ENCODE data around the gene RRM2. TPM values are rescaled to one million over a fixed set of nuclear protein-coding genes. Genes with fewer than 3 reads are reported as not detected.

RRM2 gene
- total RNA-seq, 1 experiment from 2014 or later = 330 TPM

DNA sequence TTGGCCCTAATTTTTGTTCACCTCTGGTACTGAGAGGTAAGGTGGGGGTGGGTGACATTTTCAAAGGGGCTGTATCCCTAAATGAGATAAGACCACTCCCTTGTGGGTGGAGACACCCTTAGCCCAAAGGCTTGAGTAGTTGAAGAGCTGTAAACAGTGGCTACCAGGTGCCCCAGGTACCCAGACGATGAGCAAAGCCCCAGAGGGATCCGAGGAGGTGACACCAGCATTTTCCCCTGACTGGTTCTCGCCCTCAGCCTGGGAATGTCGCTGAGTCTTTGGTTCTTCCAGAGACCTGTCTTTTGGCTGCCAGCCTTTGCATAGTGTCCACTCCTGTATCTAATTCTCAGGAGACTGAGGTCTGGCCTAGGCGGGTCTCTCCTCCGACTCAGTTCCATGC lies 36.5 kb downstream of the RRM2 start:
- ChIA-PET CTCF (interaction anchor here (1.5 kb wide), 1 partner anchor 250 kb away, joined by 5 read pairs; no protein-coding TSS in a partner anchor), RAD21 (ENCODE audit: low non-redundant PET in 1 of 2, low total read pairs in 2 of 2, uncharacterized antibody in 2 of 2, unreplicated experiment in 2 of 2) (no interaction called here), POLR2A (no interaction called here)
- Histone ChIP-seq H3K27ac (ENCODE audit: low read depth, low read length) (no peak overlapping the region), H3K79me2 (ENCODE audit: insufficient read depth, low read length) (no peaks in the 10 kb centered on the region), H3K9me2 (ENCODE audit: insufficient read depth) (no peaks in the 10 kb centered on the region), H2AFZ (ENCODE audit: low read depth, low read length, poor library complexity, severe bottlenecking) (no peak overlapping the region), H3K4me3 (replicated peaks in 1 of 2; ENCODE audit: low read depth in 1 of 2, low read length in 2 of 2) (no peak overlapping the region), H3K9ac (ENCODE audit: low read length) (no peak overlapping the region), H3K36me3 (ENCODE audit: control insufficient read depth in 1 of 2, insufficient read depth in 2 of 2, low read length in 2 of 2) (peaks cover 0 to 9% of the 10 kb centered on the region in 2 experiments; a peak in 1 of 4 replicates), H3K9me3 (ENCODE audit: control insufficient read depth in 1 of 2, insufficient read depth in 1 of 2, low read depth in 1 of 2, low read length in 2 of 2) (no peaks in the 10 kb centered on the region), H3K27me3 (ENCODE audit: insufficient read depth, low read length) (no peaks in the 10 kb centered on the region), H4K20me1 (ENCODE audit: insufficient read depth) (no peaks in the 10 kb centered on the region), H3K4me2 (ENCODE audit: low read length) (no peak overlapping the region), H3K4me1 (ENCODE audit: control insufficient read depth in 1 of 2, insufficient read depth in 2 of 2, low read length in 2 of 2) (peaks cover 0 to 9% of the 10 kb centered on the region in 2 experiments; a peak in 2 of 4 replicates)
- TF ChIP-seq CEBPB (IDR thresholded peaks at IDR 0.05; ENCODE audit: low read depth) = no peak
- no peak for TF ChIP-seq RAD21 (IDR thresholded peaks at IDR 0.05; ENCODE audit: low read depth)
- TF ChIP-seq EZH2 (IDR thresholded peaks at IDR 0.05) = no peak
- no peak for TF ChIP-seq YY1 (IDR thresholded peaks at IDR 0.05; ENCODE audit: extremely low read depth, insufficient replicate concordance, low read depth, low read length)
- TF ChIP-seq SIN3A (IDR thresholded peaks at IDR 0.05; ENCODE audit: low read depth) = no peak
- TF ChIP-seq SP1 (IDR thresholded peaks at IDR 0.05; ENCODE audit: low read depth) = no peak
- TF ChIP-seq TCF7L2 (IDR thresholded peaks at IDR 0.05; ENCODE audit: borderline replicate concordance, extremely low read depth, insufficient read depth, insufficient read length) = no peak
- TF ChIP-seq, protein P1, sequence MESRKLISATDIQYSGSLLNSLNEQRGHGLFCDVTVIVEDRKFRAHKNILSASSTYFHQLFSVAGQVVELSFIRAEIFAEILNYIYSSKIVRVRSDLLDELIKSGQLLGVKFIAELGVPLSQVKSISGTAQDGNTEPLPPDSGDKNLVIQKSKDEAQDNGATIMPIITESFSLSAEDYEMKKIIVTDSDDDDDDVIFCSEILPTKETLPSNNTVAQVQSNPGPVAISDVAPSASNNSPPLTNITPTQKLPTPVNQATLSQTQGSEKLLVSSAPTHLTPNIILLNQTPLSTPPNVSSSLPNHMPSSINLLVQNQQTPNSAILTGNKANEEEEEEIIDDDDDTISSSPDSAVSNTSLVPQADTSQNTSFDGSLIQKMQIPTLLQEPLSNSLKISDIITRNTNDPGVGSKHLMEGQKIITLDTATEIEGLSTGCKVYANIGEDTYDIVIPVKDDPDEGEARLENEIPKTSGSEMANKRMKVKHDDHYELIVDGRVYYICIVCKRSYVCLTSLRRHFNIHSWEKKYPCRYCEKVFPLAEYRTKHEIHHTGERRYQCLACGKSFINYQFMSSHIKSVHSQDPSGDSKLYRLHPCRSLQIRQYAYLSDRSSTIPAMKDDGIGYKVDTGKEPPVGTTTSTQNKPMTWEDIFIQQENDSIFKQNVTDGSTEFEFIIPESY (IDR thresholded peaks at IDR 0.05; ENCODE audit: extremely low read depth, insufficient replicate concordance, low read length) = no peak
- TF ChIP-seq POLR2AphosphoS5 (IDR thresholded peaks at IDR 0.05; ENCODE audit: low read depth, low read length) = no peak
- no peak for TF ChIP-seq SRF (IDR thresholded peaks at IDR 0.05; ENCODE audit: low read depth)
- TF ChIP-seq ZFX (IDR thresholded peaks at IDR 0.05) = no peak
- TF ChIP-seq, protein P2, sequence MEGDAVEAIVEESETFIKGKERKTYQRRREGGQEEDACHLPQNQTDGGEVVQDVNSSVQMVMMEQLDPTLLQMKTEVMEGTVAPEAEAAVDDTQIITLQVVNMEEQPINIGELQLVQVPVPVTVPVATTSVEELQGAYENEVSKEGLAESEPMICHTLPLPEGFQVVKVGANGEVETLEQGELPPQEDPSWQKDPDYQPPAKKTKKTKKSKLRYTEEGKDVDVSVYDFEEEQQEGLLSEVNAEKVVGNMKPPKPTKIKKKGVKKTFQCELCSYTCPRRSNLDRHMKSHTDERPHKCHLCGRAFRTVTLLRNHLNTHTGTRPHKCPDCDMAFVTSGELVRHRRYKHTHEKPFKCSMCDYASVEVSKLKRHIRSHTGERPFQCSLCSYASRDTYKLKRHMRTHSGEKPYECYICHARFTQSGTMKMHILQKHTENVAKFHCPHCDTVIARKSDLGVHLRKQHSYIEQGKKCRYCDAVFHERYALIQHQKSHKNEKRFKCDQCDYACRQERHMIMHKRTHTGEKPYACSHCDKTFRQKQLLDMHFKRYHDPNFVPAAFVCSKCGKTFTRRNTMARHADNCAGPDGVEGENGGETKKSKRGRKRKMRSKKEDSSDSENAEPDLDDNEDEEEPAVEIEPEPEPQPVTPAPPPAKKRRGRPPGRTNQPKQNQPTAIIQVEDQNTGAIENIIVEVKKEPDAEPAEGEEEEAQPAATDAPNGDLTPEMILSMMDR (IDR thresholded peaks at IDR 0.05 in 2 of 3, conservative IDR thresholded peaks at IDR 0.05 in 1 of 3; ENCODE audit: borderline replicate concordance in 1 of 3, insufficient read depth in 1 of 3, low read depth in 2 of 3, low read length in 2 of 3) = no peak
- TF ChIP-seq, protein P3, sequence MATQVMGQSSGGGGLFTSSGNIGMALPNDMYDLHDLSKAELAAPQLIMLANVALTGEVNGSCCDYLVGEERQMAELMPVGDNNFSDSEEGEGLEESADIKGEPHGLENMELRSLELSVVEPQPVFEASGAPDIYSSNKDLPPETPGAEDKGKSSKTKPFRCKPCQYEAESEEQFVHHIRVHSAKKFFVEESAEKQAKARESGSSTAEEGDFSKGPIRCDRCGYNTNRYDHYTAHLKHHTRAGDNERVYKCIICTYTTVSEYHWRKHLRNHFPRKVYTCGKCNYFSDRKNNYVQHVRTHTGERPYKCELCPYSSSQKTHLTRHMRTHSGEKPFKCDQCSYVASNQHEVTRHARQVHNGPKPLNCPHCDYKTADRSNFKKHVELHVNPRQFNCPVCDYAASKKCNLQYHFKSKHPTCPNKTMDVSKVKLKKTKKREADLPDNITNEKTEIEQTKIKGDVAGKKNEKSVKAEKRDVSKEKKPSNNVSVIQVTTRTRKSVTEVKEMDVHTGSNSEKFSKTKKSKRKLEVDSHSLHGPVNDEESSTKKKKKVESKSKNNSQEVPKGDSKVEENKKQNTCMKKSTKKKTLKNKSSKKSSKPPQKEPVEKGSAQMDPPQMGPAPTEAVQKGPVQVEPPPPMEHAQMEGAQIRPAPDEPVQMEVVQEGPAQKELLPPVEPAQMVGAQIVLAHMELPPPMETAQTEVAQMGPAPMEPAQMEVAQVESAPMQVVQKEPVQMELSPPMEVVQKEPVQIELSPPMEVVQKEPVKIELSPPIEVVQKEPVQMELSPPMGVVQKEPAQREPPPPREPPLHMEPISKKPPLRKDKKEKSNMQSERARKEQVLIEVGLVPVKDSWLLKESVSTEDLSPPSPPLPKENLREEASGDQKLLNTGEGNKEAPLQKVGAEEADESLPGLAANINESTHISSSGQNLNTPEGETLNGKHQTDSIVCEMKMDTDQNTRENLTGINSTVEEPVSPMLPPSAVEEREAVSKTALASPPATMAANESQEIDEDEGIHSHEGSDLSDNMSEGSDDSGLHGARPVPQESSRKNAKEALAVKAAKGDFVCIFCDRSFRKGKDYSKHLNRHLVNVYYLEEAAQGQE (IDR thresholded peaks at IDR 0.05; ENCODE audit: low read depth) = no peak
- no peak for ATAC-seq
- BruUV-seq (replicated peaks) = no TSS peak
- intact Hi-C loops (cut with micrococcal nuclease) = no loop called here
- DNase-seq (ENCODE audit: low read depth, low spot score) = no peak

Data from HCT116 (cell line).